Right renal cortex interstitium (tissue), 3 donors: ENCODE measurements around the gene OLFM1. TPM values are rescaled to one million over a fixed set of nuclear protein-coding genes. Genes with fewer than 3 reads are reported as not detected.
"Not testable (repeated sequence)": the region's sequence is repeated elsewhere in the genome, so short reads cannot be mapped to it uniquely, and the experiment has no call there.

Source experiments
- DNase-seq, 3 donors: peaks; one replicate each; pipeline ENCODE4 v3.0.0-alpha.2; 2013; ENCODE audit warnings: low read depth in 3 of 3, low spot score in 2 of 3
- polyA plus RNA-seq, 3 donors: library from polyadenylated mRNA; unstranded; fragments of 120-200 nt; gene quantifications; one replicate each; pipeline ENCODE4 v1.2.1, GENCODE V29; 2013; ENCODE audit not compliant: insufficient read length in 3 of 3

OLFM1 gene
- polyA plus RNA-seq, 3 donors = 3.2 to 5.7 (median 3.6) TPM

GRCh38 chr9:135103931-135104639 is 16.6 kb downstream of the OLFM1 start:
- DNase-seq = no peak

GRCh38 chr9:135104761-135105160 is 17.3 kb downstream of the OLFM1 start:
- DNase-seq = no peak

- no peak for DNase-seq
Observed at GRCh38 chr9:135105211-135105745, 17.8 kb downstream of the OLFM1 start.

GRCh38 chr9:135105938-135106491 is 18.5 kb downstream of the OLFM1 start:
- no peak for DNase-seq

GRCh38 chr9:135106551-135107270 is 19.2 kb downstream of the OLFM1 start:
- no peak for DNase-seq

- no peak for DNase-seq
Observed at GRCh38 chr9:135107581-135108235, 20.2 kb downstream of the OLFM1 start.

GRCh38 chr9:135108831-135109510 is 21.5 kb downstream of the OLFM1 start:
- no peak for DNase-seq

- DNase-seq = no peak
Observed at GRCh38 chr9:135109650-135110049, 22.2 kb downstream of the OLFM1 start.

GRCh38 chr9:135110416-135110815 is 22.9 kb downstream of the OLFM1 start:
- DNase-seq = no peak

- not testable (repeated sequence) for DNase-seq
Observed at GRCh38 chr9:135111600-135111999, 24.1 kb downstream of the OLFM1 start.

GRCh38 chr9:135116371-135116770 is 28.9 kb downstream of the OLFM1 start:
- no peak for DNase-seq

- no peak for DNase-seq
Observed at GRCh38 chr9:135116881-135117280, 29.4 kb downstream of the OLFM1 start.

- DNase-seq = no peak
Observed at GRCh38 chr9:135117281-135117680, 29.8 kb downstream of the OLFM1 start.

GRCh38 chr9:135119496-135120064 is 32.1 kb downstream of the OLFM1 start:
- DNase-seq = no peak

- no peak for DNase-seq
Observed at GRCh38 chr9:135120249-135120648, 32.8 kb downstream of the OLFM1 start.

GRCh38 chr9:135122316-135122715 is 34.8 kb downstream of the OLFM1 start:
- DNase-seq = no peak

- DNase-seq = no peak
Observed at GRCh38 chr9:135123126-135123772, 35.8 kb downstream of the OLFM1 start.

- DNase-seq = no peak
Observed at GRCh38 chr9:135123773-135124134, 36.3 kb downstream of the OLFM1 start.

GRCh38 chr9:135126451-135127187 is 39.2 kb downstream of the OLFM1 start:
- no peak for DNase-seq
